ENCODE results near the gene PTPRM. TPM values are rescaled to one million over a fixed set of nuclear protein-coding genes. Genes with fewer than 3 reads are reported as not detected.

PTPRM gene
- total and polyA plus RNA-seq, 2 experiments from 2014 or later: 1.6 to 5.3 TPM

DNA sequence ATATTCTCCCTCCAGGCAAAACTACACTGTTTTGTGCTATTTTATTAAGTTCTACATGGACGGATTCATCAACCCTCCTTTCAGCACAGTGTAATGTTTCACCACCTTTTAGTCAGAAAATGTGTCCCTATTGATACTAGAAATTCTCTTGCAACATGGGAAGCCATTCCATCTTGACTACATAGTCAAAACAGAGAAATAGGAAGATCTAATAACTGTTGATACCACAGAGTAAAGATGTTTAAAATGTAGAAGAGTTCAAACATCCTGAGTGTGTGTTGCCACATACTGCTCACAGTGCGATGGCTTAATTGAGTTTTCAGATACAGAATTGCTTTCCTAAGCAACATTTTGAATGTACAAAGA is 549.9 kb downstream of the PTPRM start:
- peaks cover 2% of the 10 kb centered on the region; the same call in 1 of the 2 replicates for H3K4me1 ChIP-seq (ENCODE audit: insufficient read depth)
- Mint-ChIP-seq H3K36me3 (ENCODE audit: low read depth) (no peaks in the 10 kb centered on the region), H3K4me3 (no peak overlapping the region), H3K27me3 (ENCODE audit: insufficient read depth, low read depth, poor library complexity) (no peaks in the 10 kb centered on the region), H3K9me3 (no peaks in the 10 kb centered on the region), H3K4me1 (peaks cover 3% of the 10 kb centered on the region), H3K27ac (no peak overlapping the region)
- DNase-seq (ENCODE audit: low spot score): no peak
- no peaks in the 10 kb centered on the region for H3K9me2 ChIP-seq (ENCODE audit: insufficient read depth)
- no peaks in the 10 kb centered on the region for H3K27me3 ChIP-seq (ENCODE audit: insufficient read depth)
- TF ChIP-seq NANOG (IDR thresholded peaks at IDR 0.05; ENCODE audit: borderline replicate concordance): no peak
- TF ChIP-seq STAT1 (IDR thresholded peaks at IDR 0.05; ENCODE audit: unreplicated experiment): no peak
- no peak for TF ChIP-seq CREB1 (CRISPR knock-in tag; IDR thresholded peaks at IDR 0.05; ENCODE audit: low read depth)
- no peak for TF ChIP-seq EZH2phosphoT487 (IDR thresholded peaks at IDR 0.05; ENCODE audit: unreplicated experiment)
- TF ChIP-seq EZH2 (IDR thresholded peaks at IDR 0.05; ENCODE audit: low read depth, unreplicated experiment): no peak
- TF ChIP-seq ETS1 (IDR thresholded peaks at IDR 0.05): no peak
- no peak for TF ChIP-seq JUNB (IDR thresholded peaks at IDR 0.05; ENCODE audit: unreplicated experiment)
- no peak for TF ChIP-seq ZNF114 (CRISPR knock-in tag; IDR thresholded peaks at IDR 0.05)
- TF ChIP-seq CTCF (conservative IDR thresholded peaks at IDR 0.05; ENCODE audit: low read depth in 2 of 2): no peak
- H3K36me3 ChIP-seq (ENCODE audit: insufficient read depth): no peaks in the 10 kb centered on the region
- H3K4me2 ChIP-seq: no peak overlapping the region
- H3K79me2 ChIP-seq (replicated peaks; ENCODE audit: insufficient read depth): no peaks in the 10 kb centered on the region
- H4K20me1 ChIP-seq (replicated peaks; ENCODE audit: insufficient read depth): no peaks in the 10 kb centered on the region
- ATAC-seq: no peak
- H3K27ac ChIP-seq (ENCODE audit: low read depth): no peak overlapping the region
- no peak overlapping the region for H3K4me3 ChIP-seq
- no peak overlapping the region for H2AFZ ChIP-seq
- no peaks in the 10 kb centered on the region for H3F3A ChIP-seq (replicated peaks; ENCODE audit: low read depth)

DNA sequence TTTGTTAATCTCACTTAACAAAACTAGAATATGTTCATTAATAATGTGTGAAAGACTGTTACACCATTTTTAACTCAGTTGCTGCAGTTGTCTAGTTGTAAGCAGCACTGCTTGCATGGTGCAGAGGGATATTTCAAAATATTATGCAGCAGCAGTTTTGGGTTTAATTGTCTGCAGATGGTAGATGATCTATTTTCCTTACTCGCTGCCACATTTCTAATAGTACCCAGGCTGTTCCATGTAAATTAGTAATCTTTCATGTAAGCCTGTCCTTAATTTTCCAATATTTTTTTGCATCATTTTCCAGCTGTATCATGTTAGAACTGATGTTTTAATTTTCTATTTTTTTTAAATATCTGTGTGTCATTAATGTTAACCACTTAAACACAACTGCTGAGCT is 554.0 kb downstream of the PTPRM start:
- no peaks in the 10 kb centered on the region for H3K9me3 Mint-ChIP-seq
- ATAC-seq (no peak), DNase-seq (ENCODE audit: low spot score) (no peak)
- H3K36me3 Mint-ChIP-seq (ENCODE audit: low read depth): no peaks in the 10 kb centered on the region
- peaks cover 7% of the 10 kb centered on the region; the same call in 1 of the 2 replicates for H3K4me1 ChIP-seq (ENCODE audit: insufficient read depth)
- H3K4me2 ChIP-seq: no peak overlapping the region
- no peaks in the 10 kb centered on the region for H3K9me2 ChIP-seq (ENCODE audit: insufficient read depth)
- H3K4me3 Mint-ChIP-seq: no peak overlapping the region
- no peak overlapping the region for H3K27ac Mint-ChIP-seq
- H3K27me3 Mint-ChIP-seq (ENCODE audit: insufficient read depth, low read depth, poor library complexity): no peaks in the 10 kb centered on the region
- H2AFZ ChIP-seq: no peak overlapping the region
- H3K79me2 ChIP-seq (replicated peaks; ENCODE audit: insufficient read depth): no peaks in the 10 kb centered on the region
- no peaks in the 10 kb centered on the region for H3F3A ChIP-seq (replicated peaks; ENCODE audit: low read depth)
- no peaks in the 10 kb centered on the region for H4K20me1 ChIP-seq (replicated peaks; ENCODE audit: insufficient read depth)
- peaks cover 14% of the 10 kb centered on the region for H3K4me1 Mint-ChIP-seq
- no peaks in the 10 kb centered on the region for H3K27me3 ChIP-seq (ENCODE audit: insufficient read depth)
- no peak overlapping the region for H3K27ac ChIP-seq (ENCODE audit: low read depth)
- no peak overlapping the region for H3K4me3 ChIP-seq
- H3K36me3 ChIP-seq (ENCODE audit: insufficient read depth): no peaks in the 10 kb centered on the region
- no peak for TF ChIP-seq EZH2 (IDR thresholded peaks at IDR 0.05; ENCODE audit: low read depth, unreplicated experiment)
- no peak for TF ChIP-seq CREB1 (CRISPR knock-in tag; IDR thresholded peaks at IDR 0.05; ENCODE audit: low read depth)
- no peak for TF ChIP-seq CTCF (conservative IDR thresholded peaks at IDR 0.05; ENCODE audit: low read depth in 2 of 2)
- no peak for TF ChIP-seq ETS1 (IDR thresholded peaks at IDR 0.05)
